Right kidney (tissue), 1 donor: Measurements from ENCODE around the gene NIM1K.
"Not testable (repeated sequence)": the region's sequence is repeated elsewhere in the genome, so short reads cannot be mapped to it uniquely, and the experiment has no call there.

Experiments used
- DNase-seq: peaks from one replicate; pipeline ENCODE4 v3.0.0-alpha.2; 2016

The NIM1K gene

GRCh38 chr5:43230707-43231106 is 38.7 kb downstream of the NIM1K start:
- no peak for DNase-seq

- DNase-seq = no peak
These were observed 40.0 kb downstream of the NIM1K start for GRCh38 chr5:43231977-43232376.

GRCh38 chr5:43232943-43233833 is 41.2 kb downstream of the NIM1K start:
- DNase-seq = no peak

GRCh38 chr5:43233946-43234345 is 41.9 kb downstream of the NIM1K start:
- DNase-seq = no peak

- no peak for DNase-seq
These were observed 44.8 kb downstream of the NIM1K start for GRCh38 chr5:43236653-43237355.

GRCh38 chr5:43242196-43242595 is 50.2 kb downstream of the NIM1K start:
- no peak for DNase-seq

- no peak for DNase-seq
These were observed 51.2 kb downstream of the NIM1K start for GRCh38 chr5:43243270-43243669.

- no peak for DNase-seq
These were observed 53.0 kb downstream of the NIM1K start for GRCh38 chr5:43244823-43245565.

GRCh38 chr5:43245724-43246385 is 53.8 kb downstream of the NIM1K start:
- DNase-seq = no peak

- DNase-seq = no peak
These were observed 59.7 kb downstream of the NIM1K start for GRCh38 chr5:43251754-43252153.

- DNase-seq = no peak
These were observed 63.7 kb downstream of the NIM1K start for GRCh38 chr5:43255704-43256103.

- DNase-seq = no peak
These were observed 64.4 kb downstream of the NIM1K start for GRCh38 chr5:43256261-43256966.

- DNase-seq = no peak
These were observed 66.1 kb downstream of the NIM1K start for GRCh38 chr5:43258116-43258515.

GRCh38 chr5:43262269-43262668 is 70.2 kb downstream of the NIM1K start:
- DNase-seq = not testable (repeated sequence)

GRCh38 chr5:43268188-43268820 is 76.3 kb downstream of the NIM1K start:
- DNase-seq = no peak

- DNase-seq = no peak
These were observed 78.6 kb downstream of the NIM1K start for GRCh38 chr5:43270645-43271044.

- no peak for DNase-seq
These were observed 81.5 kb downstream of the NIM1K start for GRCh38 chr5:43273552-43273951.

- no peak for DNase-seq
These were observed 82.5 kb downstream of the NIM1K start for GRCh38 chr5:43274435-43275114.

- no peak for DNase-seq
These were observed 83.4 kb downstream of the NIM1K start for GRCh38 chr5:43275391-43275790.

GRCh38 chr5:43279548-43280274 is 87.7 kb downstream of the NIM1K start:
- no peak for DNase-seq
